Mucosa of descending colon (tissue), 3 donors: ENCODE measurements around the gene DSTN. TPM values are rescaled to one million over a fixed set of nuclear protein-coding genes. Genes with fewer than 3 reads are reported as not detected.
A peak's percentile ranks its signal among the peaks of the same experiment; 100 is the strongest.

ENCODE experiments used
- ATAC-seq: fragments of 200-7000 bp; cut with Tn5 transposase; one replicate; pipeline ENCODE4 v1.9.1; 2020; ENCODE audit warnings: mild to moderate bottlenecking, moderate library complexity
- DNase-seq, 3 donors: peaks; one replicate each; pipeline ENCODE4 v3.0.0-alpha.2; 2020
- H3K36me3 ChIP-seq: fragments of 200-600 bp; one replicate; pipeline ENCODE4 v1.8.0; 2021; ENCODE audit warnings: low read depth, mild to moderate bottlenecking
- H3K4me1 ChIP-seq: fragments of 200-600 bp; one replicate; pipeline ENCODE4 v1.8.0; 2021; ENCODE audit warnings: low read depth, mild to moderate bottlenecking
- H3K4me3 ChIP-seq: fragments of 200-600 bp; one replicate; pipeline ENCODE4 v1.8.0; 2021; ENCODE audit warnings: mild to moderate bottlenecking
- H3K9me3 ChIP-seq: fragments of 200-600 bp; one replicate; pipeline ENCODE4 v1.8.0; 2021; ENCODE audit warnings: mild to moderate bottlenecking
- intact Hi-C, 2 donors: fragments of 100-400 bp; cut with DNase I in 1 of 2; cut with micrococcal nuclease in 1 of 2; formaldehyde crosslinking; loops; one replicate each; pipeline versions ENCODE4 v1.11.0 to v1.11.1; 2022; cut with DNase I, micrococcal nuclease
- total RNA-seq, 3 donors: library from RNA; stranded (reverse); fragmentation: NEBNext Ultra II Directional in 2 of 3; extraction: Animal tissue kit (Norgen Biotek cat#: 25700) in 2 of 3; gene quantifications; one replicate each; pipeline versions ENCODE4 v1.2.1 to v1.2.4, GENCODE V29; 2021 to 2023
- TF ChIP-seq, protein P1 (sequence below): fragments of 200-600 bp; IDR thresholded peaks from one replicate; pipeline ENCODE4 v1.8.0; 2022; ENCODE audit warnings: antibody characterized with exemption, mild to moderate bottlenecking
- donor health status: DM: no; HTN: no; CAD: no; lungs with moderate emphysema.
- donor health status: DM: no; HTN: no; CAD: no.
- donor health status: DM: no; HTN: yes; CAD: no.

The DSTN gene
- total RNA-seq, 3 donors from 2014 or later, result 261 to 946 (median 284) TPM

DNA sequence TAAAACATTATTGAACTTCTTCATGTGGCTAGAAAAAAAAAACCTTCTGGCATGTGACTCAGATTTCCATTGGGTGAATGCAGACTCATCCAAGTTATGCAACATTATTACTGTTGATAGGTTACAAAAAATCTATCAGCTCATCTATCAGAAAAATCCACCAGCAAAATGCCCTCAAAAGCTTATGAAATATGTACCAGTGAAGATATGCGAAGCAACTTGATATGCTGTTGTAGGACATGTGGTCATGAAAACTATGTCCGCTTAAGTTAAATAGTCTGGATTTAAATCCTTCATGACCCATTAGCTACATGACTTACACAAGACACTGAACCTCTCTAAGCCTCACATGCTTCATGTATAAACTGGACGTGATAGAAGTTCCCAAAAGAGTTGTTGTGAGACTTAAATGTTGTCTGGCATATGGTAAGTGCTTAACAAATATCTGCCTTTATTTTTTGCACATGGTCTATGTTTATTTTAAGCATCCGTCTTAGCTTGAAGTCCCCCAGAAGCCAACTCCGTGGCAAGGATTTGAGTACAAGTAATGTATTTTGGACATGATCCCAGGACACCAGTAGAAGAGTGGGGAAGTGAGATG, 26.2 kb upstream of the DSTN start:
- ATAC-seq, result no peak
- H3K36me3 ChIP-seq, result no peaks in the 10 kb centered on the region
- no peak for DNase-seq
- H3K9me3 ChIP-seq, result no peaks in the 10 kb centered on the region
- no peaks in the 10 kb centered on the region for H3K4me1 ChIP-seq
- TF ChIP-seq, protein P1, sequence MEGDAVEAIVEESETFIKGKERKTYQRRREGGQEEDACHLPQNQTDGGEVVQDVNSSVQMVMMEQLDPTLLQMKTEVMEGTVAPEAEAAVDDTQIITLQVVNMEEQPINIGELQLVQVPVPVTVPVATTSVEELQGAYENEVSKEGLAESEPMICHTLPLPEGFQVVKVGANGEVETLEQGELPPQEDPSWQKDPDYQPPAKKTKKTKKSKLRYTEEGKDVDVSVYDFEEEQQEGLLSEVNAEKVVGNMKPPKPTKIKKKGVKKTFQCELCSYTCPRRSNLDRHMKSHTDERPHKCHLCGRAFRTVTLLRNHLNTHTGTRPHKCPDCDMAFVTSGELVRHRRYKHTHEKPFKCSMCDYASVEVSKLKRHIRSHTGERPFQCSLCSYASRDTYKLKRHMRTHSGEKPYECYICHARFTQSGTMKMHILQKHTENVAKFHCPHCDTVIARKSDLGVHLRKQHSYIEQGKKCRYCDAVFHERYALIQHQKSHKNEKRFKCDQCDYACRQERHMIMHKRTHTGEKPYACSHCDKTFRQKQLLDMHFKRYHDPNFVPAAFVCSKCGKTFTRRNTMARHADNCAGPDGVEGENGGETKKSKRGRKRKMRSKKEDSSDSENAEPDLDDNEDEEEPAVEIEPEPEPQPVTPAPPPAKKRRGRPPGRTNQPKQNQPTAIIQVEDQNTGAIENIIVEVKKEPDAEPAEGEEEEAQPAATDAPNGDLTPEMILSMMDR, result no peak
- no peak overlapping the region for H3K4me3 ChIP-seq
- intact Hi-C loops, result no loop called here

DNA sequence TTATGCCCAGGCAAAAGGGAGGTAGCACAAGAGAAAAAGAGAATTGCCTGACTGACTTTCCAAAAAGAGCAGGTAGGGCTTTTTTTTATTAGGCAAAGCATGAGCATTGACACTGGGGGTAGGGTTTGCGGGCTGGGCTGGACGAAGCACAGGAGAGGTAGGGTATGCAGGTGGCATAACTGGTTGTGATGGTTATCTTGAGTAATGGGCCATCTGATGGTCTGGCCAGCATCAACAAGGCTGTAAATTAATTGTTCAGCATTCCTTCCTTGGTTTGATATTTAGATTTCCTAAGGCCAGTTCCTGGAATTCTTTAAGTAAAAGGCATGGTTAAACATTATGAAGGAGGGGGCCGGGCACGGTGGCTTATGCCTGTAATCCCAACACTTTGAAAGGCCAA, 24.7 kb upstream of the DSTN start:
- DNase-seq (no peak), ATAC-seq (no peak)
- Histone ChIP-seq H3K4me3 (no peak overlapping the region), H3K36me3 (no peaks in the 10 kb centered on the region), H3K4me1 (no peaks in the 10 kb centered on the region), H3K9me3 (no peaks in the 10 kb centered on the region)
- TF ChIP-seq, protein P1, result no peak
- intact Hi-C loops, result no loop called here

DNA sequence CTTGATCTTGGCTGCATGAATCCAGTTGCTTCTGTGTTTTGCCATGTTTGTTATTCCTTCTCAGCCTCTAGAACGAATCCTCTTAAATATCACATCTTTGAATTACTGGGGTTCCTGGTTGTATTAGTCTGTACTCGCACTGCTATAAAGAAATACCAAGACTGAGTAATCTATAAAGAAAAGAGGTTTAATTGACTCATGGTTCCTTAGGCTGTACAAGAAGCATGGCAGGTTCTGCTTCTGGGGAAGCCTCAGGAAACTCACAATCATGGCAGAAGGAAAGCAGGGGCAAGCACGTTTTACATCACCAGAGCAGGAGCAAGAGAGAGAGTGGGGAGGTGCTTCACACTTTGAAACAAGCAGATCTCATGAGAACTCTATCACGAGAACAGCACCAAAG, 20.7 kb upstream of the DSTN start:
- DNase-seq, result no peak
- ATAC-seq, result no peak
- no peaks in the 10 kb centered on the region for H3K9me3 ChIP-seq
- no peaks in the 10 kb centered on the region for H3K4me1 ChIP-seq
- TF ChIP-seq, protein P1, result no peak
- H3K36me3 ChIP-seq, result no peaks in the 10 kb centered on the region
- intact Hi-C loops, result no loop called here
- no peak overlapping the region for H3K4me3 ChIP-seq

DNA sequence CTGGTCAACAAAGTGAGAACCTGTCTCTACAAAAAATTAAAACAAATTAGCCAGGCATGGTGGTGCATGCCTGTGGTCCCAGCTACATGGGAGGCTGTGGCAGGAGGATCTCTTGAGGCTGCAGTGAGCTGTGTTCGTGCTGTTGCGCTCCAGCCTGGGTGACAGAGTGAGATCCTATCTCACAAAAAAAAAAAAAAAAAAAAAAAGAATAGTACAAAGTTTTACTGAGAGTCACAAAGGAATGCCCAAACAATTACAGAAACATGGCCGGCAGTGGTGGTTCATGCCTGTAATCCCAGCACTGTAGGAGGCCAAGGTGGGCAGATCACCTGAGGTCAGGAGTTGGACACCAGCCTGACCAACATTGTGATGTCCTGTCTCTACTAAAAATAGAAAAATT, 14.8 kb upstream of the DSTN start:
- TF ChIP-seq, protein P1, result no peak
- H3K36me3 ChIP-seq, result no peaks in the 10 kb centered on the region
- no peak overlapping the region for H3K4me3 ChIP-seq
- DNase-seq (no peak), ATAC-seq (no peak)
- H3K9me3 ChIP-seq, result no peaks in the 10 kb centered on the region
- intact Hi-C loops, result no loop called here
- peaks cover 24% of the 10 kb centered on the region for H3K4me1 ChIP-seq

DNA sequence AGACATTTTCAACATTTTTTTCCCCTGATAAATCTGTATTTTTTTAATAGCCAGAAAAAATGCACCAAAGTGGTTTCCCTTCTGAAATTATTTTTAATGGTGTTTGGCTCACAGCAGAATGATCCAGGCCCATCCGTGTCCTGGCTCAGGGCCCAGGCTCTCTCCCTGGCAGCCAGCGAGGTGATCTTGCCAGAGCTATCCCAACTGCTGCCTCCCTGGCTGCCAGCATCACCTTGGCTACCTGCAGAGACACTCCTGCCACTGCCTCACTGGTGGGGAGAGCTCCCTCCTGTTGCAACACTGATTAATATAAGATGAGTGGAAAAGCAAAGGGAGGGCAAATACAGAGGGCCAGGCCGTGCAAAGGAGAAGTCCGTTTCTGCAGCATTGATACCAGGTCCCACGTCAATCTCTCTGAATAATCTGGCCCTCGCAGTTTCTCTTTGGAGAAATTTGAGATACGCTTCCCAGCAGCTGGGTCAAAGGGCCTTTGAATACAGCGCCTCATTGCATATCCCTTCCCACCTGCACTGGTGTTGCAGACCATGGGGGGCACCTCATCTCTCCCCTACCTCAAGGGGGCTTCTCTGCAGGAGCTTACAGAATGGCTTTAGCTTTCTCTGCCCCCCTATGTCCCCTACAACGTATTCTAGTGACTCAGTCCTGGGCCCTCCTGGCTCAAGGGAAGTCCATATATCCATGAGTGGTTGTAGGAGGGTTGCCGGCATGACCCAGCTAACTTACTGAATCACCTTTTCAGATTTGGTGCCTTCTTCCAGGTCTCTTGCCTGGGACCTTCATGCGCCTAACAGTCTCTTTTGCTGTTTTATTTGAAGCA, 12.8 kb upstream of the DSTN start:
- ATAC-seq (peak; percentile 70), DNase-seq (peak; percentile 62 to 77 (median 75))
- H3K4me3 ChIP-seq, result no peak overlapping the region
- intact Hi-C loops, result no loop called here
- H3K9me3 ChIP-seq, result no peaks in the 10 kb centered on the region
- TF ChIP-seq, protein P1, result no peak
- H3K4me1 ChIP-seq, result peaks cover 24% of the 10 kb centered on the region
- H3K36me3 ChIP-seq, result no peaks in the 10 kb centered on the region
